Astrocyte of the hippocampus (primary cell): Measurements from ENCODE around the gene ST6GALNAC1.
"Not testable (repeated sequence)": the region's sequence is repeated elsewhere in the genome, so short reads cannot be mapped to it uniquely, and the experiment has no call there.

Experiments used
- DNase-seq: peaks from one replicate; pipeline ENCODE4 v3.0.0; 2011; ENCODE audit warnings: low read depth, low spot score

Gene ST6GALNAC1

DNA sequence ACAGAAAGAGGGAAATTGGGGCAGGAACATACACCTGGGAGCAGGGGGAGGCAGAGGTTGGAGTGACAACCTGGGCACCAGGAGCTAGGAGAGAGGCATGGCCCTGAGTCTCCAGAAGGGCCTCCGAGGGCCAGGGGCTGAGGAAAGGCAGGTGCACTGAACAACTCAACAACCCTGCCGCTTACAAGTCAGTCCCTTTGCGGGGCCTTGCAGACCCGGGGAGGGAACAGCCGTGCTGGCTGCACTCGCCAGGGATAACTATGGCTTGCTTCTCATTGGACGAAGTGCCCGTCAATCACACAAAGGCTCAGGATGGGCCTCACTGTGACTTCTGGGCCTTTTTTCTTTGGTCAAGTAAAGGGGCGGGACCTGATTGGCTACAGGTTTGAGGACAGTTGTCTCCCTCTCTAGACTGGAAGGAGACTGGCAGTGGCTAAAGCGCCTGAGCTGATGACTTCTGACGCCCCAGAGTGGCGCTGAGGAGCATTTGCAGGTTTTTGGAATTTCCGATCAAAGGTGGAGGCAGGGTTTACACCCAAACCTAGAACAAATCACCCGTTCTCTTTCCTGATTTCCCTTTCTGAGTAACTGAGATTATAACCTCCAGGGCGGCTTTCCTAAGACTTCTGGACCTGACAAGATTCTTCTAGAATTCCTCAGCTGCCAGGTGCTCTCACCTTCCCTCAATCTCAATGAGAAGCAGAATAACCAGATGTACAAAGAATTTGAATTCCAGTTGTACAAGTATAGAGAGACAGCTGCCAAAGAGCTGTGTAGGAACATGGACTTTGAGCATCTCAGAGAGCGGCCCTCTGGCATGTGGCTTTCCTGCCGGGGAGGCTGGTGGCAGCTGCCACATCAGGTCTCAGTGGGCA is 30.3 kb downstream of the ST6GALNAC1 start:
- DNase-seq, result peak; percentile 24

DNA sequence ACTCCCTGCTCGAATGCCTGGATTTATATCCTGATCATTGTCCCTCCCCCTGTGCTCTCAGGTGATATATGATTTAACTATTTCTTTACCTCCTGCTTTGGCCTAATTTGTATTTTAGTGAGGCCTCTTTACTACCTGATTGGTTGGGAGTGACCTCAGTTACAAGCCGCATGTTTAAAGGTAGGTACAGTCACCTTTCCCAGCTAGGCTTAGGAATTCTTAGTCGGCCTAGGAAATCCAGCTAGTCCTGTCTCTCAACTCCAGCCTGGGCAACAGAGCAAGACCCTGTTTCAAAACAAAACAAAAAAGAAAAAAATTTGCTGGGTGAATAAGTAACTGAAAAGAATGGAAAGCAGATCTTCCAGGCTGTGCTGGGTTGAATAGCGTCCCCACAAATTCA is 31.1 kb downstream of the ST6GALNAC1 start:
- no peak for DNase-seq

DNA sequence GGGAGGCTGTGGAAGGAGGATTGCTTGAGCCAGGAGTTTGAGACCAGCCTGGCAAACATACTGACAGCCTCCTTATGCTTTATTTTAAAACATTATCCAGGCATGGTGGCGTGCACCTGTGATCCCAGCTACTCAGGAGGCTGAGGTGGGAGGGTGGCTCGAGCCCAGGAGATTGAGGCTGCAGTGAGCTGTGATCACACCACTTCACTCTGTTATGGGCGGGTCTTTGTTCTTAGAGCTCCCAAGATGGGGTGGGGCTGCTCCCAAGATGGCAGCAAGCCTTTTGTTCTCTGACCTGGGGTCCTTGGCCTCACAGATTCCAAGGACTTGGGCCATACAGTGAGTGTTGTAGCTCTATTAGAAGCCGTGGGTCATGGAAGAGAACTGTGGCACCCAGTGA is 31.8 kb downstream of the ST6GALNAC1 start:
- no peak for DNase-seq

DNA sequence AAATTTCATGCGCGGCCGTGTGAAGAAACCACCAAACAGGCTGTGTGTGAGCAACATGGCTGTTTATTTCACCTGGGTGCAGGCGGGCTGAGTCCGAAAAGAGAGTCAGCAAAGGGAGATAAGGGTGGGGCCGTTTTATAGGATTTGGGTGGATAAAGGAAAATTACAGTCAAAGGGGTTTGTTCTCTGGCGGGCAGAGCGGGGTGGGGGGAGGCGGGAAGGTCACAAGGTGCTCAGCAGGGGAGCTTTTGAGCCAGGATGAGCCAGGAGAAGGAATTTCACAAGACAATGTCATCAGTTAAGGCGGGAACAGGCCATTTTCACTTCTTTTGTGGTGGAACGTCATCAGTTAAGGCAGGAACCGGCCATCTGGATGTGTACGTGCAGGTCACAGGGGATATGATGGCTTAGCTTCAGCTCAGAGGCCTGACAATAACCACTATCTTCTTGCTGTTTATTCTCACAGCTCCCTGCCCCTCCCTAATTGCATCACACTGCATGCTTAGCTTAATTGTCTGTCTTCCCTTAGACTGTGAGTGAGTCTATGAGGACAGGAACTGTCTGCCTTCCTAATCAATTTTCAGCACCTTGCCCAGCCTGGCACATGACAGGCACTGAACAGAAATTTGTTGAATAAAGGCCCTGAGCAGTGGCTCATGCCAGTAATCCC is 32.3 kb downstream of the ST6GALNAC1 start:
- DNase-seq, result not testable (repeated sequence)

DNA sequence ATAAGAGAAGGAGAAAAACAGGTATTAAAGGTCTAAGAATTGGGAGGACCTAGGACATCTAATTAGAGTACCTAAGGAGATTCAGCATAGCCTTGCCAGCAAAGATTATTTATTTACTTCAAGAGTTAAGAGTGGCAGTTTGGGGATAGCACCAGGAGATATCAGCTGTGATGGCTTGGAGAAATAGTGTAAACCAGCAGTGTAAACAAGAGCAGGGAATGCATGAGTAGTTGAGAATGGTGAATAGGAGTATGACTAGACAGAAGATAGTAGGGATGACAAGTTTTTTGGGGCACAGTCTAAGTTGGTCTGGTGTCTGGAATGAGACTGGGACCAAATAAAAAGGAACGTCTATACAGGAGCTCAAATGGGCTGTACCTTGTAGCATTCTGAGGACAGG is 36.9 kb downstream of the ST6GALNAC1 start:
- not testable (repeated sequence) for DNase-seq

DNA sequence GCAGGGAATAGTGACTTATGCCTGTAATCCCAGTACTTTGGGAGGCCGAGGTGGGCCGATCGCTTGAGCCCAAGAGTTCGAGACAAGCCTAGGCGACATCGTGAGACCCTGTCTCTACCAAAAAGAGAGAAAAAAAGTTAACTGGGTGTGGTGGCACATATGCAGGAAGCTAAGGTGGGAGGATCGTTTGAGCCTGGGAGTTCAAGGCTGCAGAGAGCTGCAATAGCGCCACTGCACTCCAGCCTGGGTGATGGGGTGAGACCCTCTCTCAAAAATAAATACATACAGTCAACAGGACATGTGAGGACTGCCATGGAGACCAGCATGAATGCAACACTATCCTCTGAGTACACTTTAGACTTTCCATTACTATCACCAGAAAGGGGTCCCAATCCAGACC is 42.5 kb downstream of the ST6GALNAC1 start:
- no peak for DNase-seq

DNA sequence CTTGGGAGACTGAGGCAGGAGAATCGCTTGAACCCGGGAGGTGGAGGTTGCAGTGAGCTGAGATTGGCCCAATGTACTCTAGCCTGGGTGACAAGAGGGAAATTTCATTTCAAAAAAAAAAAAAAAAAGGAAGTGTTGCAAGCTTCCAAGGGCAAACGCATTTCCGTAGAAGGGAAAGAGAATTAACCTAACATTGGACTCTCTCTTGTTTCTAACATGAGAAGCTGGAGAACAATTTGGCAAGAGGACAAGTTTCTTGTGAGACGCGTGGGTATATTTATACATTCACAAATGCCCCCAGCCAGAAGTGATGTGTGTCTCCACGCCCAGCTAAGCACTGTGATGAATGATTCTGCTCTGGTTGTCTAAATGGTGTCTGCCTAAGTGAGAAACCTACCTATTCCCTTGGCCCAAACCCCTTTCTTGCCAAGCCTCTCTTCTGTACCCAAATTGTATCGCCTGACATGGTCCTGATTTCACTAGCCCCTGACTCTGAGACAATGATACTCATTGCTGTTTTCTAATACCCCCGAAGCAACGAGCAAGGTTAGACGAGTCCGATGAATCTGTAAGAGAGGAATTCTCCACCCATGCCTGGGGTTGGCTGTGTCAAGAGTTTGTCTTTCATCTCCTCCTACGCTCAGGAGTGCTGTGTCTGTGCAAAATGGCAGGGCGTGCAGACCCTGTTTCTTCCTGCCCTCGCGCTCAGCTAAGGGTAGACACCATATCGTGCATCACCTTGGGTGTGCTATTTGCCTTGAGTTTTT is 43.7 kb downstream of the ST6GALNAC1 start:
- no peak for DNase-seq

DNA sequence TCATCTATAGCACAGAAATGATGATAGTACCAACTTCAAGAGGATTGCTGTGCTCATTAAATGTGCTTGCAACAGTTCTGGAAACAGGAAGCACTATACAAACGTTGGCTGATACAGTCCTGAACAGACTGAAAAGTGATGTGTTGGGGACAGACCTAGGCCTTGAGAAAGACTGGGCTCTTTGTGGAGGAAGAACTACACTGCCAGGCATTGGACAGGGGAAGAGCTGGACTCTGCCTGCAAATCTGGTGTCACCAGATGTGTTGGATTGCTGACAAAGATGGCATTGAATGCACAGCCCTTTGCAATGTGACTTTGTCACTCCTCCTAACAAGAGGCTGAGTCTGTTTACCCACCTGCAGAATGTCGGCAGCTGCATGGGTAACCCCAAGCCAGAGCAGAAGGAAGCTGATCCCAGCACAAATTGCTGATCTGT is 45.5 kb downstream of the ST6GALNAC1 start:
- DNase-seq, result no peak

DNA sequence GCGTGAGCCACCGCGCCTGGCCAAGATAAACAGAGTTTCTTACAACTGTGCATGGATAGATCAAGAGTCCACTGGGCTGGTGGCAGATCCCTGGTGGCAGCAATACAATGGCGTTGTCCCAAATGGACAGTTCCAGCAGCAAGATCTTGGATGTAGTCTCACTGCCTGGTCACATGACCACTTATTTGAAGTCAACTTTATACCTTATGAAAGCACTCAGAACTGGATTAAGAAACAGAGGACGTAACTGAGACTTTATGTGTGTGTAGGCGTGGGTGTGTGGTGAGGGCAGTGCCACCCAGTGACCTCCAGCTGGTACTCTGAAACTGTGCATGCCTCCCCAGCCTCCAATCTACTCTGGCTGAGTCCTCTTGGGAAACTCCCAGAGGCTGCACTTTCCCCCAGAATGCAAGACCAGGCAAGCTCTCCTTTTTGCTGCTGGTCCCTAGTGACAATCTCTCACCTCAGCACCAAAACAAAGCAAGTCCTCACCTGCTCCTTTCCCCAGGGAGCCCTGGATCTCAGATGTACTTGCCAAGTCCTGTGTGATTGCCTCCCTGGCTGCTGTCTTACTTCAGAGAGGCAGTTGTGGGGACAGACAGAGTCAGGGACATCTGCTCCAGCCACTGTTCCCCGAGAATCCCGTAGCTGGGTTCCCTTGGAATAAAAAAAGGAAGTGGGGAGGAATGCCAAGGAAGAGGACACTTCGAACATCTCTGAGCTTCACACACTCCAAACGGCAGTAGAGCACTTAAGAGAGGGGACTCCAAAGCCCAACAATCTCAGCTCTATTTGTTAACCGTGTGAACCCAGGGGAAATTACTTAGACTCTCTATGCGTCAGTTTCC is 46.2 kb downstream of the ST6GALNAC1 start:
- no peak for DNase-seq

DNA sequence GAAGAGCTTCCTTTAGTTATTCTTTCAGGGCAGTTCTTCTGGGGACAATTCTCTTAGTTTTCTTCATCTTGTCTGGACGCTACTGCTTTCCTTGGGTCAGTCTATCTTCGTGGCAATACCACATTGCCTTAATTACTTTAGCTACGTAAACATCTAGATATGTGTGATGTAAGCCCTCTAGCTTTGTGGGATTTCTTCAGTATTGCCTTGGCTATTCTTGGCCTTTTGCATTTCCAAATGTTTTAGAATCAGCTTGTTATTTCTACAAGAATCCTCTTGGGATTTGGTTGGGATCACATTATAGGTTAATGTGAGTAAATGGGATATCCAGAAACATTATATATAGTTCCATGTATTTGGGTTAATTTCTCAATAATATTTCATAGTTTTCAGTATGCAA is 48.9 kb downstream of the ST6GALNAC1 start:
- DNase-seq, result no peak

DNA sequence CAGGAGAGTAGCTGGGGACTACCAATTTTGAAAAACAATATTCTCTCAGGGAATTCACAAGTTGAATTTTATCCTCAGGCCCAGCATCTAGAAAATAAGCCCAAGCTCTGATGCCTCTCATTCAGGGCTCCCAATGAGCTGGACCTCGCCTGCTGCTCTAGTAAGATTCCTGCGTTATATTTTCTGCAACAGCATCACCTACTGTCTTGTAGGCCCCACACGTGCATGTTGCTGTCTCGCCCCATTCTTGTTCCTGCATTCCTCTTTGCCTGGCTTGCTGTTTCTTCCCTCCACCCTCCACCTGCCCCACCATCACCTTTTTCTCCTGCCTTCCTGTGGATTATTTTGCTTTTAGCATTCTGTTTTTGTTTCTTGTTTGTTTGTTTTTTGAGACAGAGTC is 49.6 kb downstream of the ST6GALNAC1 start:
- no peak for DNase-seq

DNA sequence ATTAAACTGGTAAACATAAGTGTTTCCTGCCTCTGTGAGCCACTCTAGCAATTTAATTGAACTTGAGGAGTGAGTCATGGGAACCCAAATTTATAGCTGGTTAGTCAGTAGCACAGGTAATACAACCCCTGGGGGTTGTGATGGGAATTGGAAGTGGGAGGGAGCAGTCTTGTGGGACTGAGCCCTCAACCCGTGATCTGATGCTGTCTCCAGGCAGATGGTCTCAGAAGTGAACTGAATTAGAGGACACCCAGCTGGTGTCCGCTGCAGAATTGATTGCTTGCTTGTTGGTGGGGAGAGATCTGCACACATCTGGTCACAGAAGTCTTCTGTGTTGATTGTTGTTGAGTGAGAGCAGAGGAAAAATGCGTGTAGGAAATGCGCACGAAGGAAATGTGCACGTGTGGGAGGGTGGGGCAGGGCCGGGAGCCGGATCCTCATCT is 50.2 kb downstream of the ST6GALNAC1 start:
- no peak for DNase-seq

DNA sequence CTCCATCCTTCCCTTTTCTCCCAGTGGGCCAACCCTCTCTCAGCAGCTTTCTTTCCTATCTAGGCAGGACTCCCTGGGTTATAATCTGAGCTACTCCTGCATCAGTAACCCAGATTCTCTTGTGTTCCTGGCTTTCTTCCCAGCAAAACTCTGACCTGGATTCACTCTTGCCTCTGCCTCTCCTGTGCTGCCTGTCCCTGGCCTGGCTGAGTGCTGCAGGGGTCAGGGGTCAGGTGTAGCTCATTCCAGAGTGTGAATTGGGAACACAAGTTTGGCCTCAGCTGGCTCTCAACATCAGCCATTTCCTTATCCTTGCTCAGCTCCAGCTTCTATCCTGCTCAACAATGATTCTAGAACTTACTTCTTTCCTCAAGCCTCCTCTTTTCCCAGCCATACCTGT is 55.4 kb downstream of the ST6GALNAC1 start:
- DNase-seq, result no peak

DNA sequence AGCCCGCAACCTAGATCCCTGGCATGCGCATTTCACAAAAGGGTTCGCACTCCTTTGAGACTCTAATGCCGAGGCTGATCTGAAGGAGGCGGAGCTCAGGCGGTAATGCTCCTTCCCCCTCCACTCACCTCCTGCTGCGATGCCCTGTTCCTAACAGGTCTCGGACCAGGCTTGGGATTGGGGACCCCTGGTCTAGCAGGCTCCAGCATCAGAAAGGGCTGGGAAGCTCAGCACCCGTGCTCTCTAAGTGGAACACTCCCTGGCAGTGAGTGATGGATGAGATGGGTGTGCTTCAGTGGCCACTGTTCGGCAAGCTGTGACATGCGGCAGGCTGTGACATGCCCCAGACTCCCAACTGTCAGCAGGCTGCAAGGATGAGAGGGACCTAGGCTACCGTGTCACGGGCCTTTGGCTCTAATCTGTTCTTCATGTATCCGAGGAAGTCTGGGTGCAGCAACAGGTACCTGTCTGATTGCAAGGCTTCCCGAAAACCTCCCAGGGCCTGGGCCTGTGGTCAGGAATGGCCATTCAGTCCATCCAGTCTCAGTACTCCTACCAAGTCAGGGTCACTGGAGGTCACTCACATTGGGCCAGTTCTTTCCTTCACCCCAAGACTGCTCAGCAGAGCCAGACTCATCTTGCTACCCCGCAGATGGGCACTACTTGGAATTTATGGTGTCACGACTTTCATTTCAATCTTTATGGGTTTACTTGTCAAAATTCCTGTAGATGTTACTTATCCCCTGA is 56.6 kb downstream of the ST6GALNAC1 start:
- DNase-seq, result no peak

DNA sequence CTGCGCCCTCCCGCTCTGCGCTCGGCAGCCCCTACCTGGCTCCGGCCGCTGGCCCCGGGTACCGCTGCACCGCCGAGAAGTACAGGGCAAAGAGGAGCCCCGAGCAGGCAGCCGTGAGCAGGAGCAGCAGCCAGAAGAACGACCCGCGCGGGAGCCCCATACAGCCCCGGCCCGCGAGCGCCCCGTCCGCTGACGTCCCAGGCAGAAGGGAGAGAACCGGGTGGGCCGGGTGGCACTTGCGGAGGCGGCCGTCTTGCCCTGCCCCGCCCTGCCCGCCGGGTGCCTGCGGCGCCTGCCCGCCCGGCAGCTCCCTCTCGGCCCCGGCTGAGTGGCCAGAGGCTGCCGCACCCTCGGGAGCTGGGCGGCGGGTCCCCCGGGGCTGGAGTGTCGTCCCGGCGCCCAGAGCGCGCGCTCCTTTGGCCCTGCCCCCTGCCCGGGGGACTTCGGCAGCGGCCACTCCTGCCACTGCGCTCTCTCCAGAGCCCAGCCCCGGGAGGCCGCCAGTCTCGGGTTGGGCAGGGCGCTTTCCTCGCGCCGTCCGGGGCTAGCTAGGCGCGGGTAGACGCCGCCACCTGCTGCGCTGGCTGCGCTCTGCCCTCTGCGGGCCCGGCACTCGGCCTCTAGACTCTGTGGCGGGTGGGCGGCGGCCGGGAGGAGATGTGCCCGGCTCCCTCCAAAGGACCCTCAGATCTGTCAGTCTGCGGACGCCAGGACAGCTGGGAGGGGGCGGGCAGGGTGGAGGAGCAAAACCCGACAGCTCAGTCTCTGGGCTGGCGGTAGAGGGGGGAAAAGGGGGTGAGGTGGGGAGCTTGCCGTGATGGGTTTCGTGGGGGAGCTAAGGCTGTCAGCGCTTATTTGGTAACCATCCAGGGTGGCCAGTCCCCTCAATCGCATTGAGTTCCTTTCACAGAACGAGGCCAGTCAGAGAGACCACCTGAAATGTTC is 57.6 kb downstream of the ST6GALNAC1 start, which contains the start of gene ST6GALNAC2:
TSS of gene ST6GALNAC2 (minus strand) at position 212 of the 945 bp plus-strand sequence. CDS start at position 160, 52 bp downstream.
- peak; percentile 80 for DNase-seq

DNA sequence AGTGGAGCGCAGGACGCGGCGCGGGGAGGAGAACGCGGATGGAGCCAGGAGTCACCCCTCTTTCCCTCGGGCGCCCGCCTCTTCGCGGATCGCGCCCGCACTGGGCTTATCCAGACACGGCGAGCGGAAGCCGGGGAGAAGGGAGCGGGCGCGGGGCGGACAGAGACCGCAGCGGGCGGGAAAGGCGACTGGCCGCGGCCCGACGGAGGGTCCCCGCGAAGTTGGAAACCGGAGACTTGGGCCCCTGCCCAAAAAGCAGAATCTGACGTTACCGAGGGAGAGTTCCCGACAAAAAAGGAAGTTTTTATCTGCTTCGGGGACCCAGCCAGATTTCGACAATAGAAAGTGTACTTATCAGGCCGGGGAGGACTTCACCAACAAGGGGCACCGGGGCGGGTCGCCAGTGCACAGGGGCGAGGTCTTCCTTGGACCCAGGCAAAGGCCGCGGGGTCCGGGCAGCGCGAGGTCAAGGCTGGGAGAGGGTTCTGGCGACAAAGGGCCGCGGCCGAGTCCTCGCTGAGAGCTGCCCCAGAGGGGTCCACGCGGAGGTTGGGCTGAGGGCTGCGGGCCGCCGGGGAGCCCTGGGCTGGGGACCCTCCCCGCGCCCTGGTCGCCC is 58.4 kb downstream of the ST6GALNAC1 start:
- peak; percentile 53 for DNase-seq

DNA sequence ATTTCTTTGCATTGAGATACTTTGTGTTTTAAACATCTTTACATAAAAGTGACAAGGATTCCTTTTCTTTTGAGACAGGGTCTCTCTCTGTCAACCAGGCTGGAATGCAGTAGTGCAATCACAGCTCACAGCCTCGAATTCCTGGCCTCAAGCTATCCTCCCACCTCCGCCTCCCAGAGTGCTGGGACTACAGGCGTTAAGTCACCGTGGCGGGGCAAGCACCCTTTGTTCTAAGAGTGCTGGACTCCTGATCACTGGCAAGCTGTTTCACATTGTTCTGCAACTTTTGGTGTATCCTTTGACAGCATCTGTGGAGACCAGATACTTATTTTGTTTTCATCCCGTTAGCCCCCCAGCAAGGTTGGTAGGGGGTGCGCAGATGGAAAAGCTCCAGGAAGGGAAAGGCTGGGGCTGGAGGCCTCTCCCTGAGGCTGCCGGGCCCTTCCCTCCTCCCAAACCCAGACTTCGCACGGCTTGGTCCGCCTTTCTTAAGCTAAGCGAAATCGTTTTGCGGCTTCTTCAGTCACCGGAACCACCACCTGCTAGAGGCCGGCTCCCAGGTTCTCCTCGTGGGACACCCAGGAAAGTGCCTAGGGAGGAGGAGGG is 59.0 kb downstream of the ST6GALNAC1 start:
- no peak for DNase-seq

DNA sequence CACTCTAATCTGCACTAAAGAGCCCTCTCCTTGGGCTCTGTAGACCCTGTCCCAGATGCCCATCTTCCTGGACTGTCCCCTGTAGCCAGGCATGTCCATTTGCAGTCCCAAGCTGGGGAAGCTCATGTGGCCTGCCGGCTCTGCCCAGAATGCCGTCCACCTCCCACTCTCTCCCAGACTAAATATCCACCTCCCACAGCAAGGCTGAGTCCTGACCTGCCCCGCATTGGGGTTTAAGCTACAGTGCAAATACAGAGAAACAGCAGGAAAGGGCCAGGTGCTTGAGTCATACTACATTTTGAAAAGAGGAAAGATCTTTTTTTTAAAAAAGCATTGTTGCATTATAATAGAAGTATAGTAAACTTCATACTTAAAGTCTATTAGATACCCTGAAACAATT is 60.9 kb downstream of the ST6GALNAC1 start:
- no peak for DNase-seq
